ENCODE results near the gene ADCY5.

DNA sequence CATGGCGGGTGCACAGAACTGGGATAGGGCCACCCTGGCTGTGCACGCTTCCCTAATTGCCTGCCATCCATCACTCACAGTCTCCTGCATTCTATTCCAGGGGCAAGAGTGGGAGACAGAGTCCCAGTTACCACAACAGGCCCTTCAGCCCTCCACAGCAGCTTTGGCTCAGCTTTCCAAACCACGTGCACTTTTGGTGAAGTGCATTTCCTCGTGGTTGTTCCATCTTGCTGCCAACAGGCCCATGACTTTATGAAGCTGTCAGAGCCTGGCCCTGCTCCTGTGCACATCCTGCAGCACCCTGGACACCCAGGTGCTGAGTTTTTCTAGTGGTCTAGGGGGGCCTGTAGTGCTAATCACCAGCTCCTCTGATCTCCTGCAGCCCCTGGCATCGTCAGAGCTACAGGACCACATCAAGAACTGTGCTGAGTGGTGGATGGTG, 110.2 kb downstream of the ADCY5 start:
- TF ChIP-seq, protein P1, sequence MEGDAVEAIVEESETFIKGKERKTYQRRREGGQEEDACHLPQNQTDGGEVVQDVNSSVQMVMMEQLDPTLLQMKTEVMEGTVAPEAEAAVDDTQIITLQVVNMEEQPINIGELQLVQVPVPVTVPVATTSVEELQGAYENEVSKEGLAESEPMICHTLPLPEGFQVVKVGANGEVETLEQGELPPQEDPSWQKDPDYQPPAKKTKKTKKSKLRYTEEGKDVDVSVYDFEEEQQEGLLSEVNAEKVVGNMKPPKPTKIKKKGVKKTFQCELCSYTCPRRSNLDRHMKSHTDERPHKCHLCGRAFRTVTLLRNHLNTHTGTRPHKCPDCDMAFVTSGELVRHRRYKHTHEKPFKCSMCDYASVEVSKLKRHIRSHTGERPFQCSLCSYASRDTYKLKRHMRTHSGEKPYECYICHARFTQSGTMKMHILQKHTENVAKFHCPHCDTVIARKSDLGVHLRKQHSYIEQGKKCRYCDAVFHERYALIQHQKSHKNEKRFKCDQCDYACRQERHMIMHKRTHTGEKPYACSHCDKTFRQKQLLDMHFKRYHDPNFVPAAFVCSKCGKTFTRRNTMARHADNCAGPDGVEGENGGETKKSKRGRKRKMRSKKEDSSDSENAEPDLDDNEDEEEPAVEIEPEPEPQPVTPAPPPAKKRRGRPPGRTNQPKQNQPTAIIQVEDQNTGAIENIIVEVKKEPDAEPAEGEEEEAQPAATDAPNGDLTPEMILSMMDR (IDR thresholded peaks at IDR 0.05) = no peak
- no peak for TF ChIP-seq EZH2 (IDR thresholded peaks at IDR 0.05; ENCODE audit: borderline replicate concordance, insufficient read depth, low read depth, low read length, poor library complexity, severe bottlenecking)
